ENCODE measurements around the gene MTREX.

Gene MTREX

DNA sequence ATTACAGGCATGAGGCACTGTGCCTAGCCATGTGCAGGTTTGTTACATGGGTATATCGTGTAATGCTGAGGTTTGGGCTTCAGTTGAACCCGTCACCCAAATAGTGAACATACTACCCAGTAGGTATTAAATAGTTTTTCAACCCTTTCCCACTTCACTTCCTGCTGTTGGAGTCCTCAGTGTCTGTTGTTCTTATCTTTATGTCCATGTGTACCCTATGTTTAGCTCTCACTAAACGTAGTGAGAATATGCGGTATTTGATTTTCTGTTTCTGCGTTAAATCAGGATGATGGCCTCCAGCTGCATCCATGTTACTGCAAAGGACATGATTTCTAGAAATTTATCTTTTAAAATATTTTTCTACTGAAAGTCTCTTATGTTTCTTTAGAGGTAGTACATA, 17.8 kb downstream of the MTREX start:
- no peak for DNase-seq

DNA sequence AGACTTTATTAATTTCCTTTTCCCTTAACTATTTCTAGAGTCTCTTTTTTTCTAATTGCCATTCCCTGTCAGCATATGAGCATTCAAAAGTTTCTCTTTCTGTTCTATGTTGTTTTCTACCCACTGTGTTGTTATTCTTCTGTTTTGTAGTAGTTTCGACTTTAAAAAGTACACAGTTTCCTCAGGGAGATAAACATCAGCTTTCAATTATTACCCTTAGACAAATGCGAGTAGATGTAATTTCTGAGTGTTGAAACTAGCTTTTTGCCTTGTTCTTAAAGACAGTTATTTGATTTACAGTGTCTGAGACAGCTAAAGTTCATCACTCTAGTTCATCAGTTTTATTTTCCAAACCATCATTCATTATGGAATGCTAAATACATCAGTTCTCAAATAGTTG, 19.5 kb downstream of the MTREX start:
- DNase-seq: no peak

DNA sequence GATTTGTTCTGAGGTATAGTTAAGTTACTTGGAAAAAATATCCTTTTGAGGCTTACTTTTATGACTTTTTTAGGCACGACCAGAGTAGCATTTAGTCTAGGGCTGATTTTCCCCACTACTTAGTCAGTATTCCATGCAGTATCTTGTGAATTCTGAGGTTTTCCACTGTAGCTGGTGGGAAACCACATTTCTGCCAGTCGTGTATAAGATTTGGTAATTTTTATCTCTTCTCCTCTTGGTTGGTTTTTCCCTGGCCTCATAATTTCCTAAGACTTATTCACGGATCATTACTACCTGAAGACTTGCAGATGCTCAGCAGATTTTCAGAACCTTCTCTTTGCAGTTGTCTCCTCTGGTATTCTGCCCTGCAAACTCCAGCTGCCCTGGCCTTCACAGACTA, 23.5 kb downstream of the MTREX start:
- DNase-seq: no peak

DNA sequence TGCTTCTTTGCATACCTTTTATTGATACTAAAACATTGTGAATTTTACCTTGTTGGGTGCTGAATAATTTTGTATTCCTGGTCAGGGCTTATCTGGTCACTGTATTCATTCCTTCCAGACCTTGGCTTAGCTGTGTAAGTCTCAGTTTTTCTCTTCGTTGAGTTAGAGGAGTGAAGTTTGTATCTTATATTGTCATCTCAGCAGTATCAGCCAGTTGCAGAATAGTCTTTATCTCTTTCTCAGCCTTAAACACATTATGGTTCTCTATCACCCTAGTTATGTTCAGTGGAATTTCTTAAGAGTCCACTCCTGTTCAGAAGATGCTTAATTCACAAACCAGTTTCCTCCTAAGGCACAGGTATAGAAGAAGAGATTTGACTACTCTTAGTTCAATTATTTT, 25.2 kb downstream of the MTREX start:
- DNase-seq: no peak

GRCh38 chr5:55333811-55334210, 26.0 kb downstream of the MTREX start:
- no peak for DNase-seq

- no peak for DNase-seq
Observed at GRCh38 chr5:55338092-55338613, 30.4 kb downstream of the MTREX start.

DNA sequence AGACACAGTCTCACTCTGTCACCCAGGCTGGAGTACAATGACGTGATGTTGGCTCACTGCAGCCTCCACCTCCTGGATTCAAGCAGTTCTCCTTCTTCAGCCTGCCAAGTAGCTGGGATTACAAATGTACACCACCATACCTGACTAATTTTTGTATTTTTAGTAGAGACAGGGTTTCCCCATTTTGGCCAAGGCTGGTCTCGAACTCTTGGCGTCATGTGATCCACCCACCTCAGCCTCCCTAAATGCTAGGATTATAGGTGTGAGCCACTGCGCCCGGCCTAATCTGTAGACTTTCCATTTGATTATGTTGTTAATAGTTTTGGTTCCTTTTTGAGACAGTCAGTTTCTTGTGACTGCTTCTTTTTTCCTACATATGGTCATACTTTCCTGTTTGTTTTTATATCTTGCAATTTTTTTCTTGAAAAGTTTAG, 31.0 kb downstream of the MTREX start:
- DNase-seq: no peak

GRCh38 chr5:55343107-55343506, 35.3 kb downstream of the MTREX start:
- no peak for DNase-seq

- no peak for DNase-seq
Observed at GRCh38 chr5:55343609-55344008, 35.8 kb downstream of the MTREX start.

DNA sequence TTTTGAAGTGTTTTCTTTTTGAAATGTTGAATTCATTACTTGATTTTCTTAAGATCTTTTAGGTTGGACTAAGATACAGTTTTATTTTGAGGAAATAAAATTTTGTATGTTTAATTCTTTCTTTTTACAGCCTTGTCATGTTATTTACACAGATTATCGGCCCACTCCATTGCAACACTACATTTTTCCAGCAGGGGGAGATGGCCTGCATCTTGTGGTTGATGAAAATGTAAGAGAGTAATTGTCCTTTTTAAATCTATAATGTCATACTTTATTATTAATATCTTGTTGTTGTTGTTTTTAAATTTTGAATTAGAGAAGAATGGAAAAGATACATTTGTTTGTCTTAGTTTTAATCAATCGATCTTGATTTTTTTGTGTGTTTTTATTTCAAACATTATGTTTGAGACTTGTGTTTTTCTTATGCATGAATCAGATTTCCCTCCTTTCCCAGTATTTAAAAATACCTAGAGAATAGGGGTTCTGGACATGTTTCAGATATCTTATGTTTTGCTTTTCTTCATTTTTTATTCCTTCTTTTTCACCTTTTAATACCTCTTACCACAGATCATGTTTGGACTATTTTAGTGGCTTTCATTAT, 36.7 kb downstream of the MTREX start:
- DNase-seq: no peak

GRCh38 chr5:55345327-55345726, 37.5 kb downstream of the MTREX start:
- DNase-seq: no peak

DNA sequence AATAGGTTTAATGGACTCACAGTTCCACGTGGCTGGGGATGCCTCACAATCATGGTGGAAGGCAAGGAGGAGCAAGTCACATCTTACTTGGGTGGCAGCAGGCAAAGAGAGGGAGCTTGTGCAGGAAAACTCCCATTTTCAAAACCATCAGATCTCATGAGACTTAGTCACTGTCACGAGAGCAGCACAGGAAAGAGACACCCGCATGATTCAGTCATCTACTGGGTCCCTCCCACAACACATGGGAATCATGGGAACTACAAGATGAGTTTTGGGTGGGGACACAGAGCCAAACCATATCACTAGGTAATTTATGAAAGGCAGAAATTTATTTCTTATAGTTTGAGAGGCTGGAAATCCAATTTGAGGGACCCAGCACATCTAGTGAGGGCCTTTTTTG, 40.0 kb downstream of the MTREX start:
- DNase-seq: no peak

DNA sequence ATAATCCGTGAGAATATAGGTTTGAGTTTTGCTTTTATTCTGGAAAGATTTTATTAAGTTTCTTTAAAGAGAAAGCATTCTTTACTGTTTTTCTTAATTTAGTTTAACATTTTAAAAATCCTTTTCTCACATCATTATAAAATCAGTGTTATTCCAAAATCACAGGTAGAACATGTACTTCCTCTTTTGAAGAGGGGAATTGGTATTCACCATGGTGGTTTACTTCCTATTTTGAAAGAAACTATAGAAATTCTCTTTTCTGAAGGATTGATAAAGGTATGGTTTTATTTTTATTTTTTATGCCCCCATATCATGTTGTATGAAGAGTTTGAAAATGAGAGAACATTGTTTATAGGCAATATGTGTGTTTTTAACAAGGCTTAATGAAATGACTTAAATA, 43.0 kb downstream of the MTREX start:
- DNase-seq: no peak

- DNase-seq: no peak
Observed at GRCh38 chr5:55356896-55357295, 49.1 kb downstream of the MTREX start.

GRCh38 chr5:55360190-55360589, 52.4 kb downstream of the MTREX start:
- DNase-seq: no peak

GRCh38 chr5:55363856-55364255, 56.1 kb downstream of the MTREX start:
- DNase-seq: no peak

GRCh38 chr5:55364537-55365055, 56.8 kb downstream of the MTREX start:
- DNase-seq: no peak

DNA sequence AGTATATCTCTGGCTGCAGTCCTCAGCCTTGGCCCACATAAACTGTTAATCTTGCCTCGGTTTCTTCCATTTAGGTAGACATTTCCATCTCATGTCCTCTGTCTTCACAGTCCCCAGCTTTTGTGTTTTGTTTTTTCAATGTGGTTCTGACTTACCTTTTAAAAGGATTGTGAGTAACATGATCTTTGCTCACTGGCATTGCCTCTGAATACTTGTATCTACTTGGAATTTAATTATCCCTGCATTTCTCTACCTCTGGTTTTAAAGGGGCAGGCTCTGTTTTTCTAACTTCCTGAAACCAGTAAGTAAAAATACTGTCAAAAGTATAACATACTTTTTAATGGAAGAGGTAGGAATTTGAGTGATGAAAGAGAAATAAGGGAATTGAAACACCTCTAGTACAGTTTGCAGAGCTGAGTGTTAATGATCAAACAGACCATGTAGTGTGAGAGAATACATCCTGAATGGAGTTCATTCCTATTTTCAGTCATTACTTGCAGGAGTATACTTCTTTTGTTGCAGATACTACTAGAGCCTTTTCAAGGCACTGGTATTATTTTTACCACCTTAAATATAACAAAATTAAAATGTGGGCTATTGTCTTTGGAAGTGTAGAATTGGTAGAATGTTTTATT, 62.6 kb downstream of the MTREX start:
- DNase-seq: no peak

DNA sequence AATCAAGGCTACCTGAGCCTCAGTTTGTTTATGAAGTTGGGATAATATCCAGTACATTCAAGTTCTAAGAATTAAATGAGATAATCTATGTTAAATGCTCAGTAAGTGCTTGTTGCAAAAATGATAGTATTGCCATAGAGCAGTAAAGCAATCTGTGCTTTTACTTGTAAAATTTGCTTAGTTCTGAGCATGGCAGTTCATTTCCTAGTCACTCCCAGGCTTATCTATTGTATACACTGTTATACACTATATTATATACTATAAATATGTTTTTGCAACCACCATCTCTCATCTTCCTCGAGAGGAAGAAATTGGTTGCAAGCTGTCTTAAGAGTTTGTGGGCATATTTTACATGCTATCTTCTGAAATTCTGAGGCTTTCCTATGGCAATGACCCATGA, 63.4 kb downstream of the MTREX start:
- DNase-seq: no peak

GRCh38 chr5:55372130-55372925, 64.5 kb downstream of the MTREX start:
- DNase-seq: no peak

DNA sequence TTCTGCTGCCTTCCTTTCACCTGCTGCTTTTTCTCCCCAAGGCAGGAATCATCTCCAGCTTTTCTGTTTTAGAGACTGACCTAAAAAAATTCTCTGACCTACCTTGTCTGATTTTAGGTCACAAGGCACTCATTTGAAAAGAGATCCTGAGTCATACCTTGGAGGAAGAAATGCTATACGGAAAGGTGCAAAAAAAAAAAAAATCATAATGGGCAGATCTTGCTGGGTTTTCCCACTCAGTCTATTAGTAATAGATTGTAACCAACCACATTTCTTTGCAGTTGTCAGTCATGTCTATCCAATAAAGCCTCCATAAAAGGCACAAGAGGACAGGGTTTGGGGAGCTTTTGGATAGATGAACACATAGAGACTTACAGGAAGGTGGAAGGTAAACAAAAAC, 70.0 kb downstream of the MTREX start:
- DNase-seq: no peak

- no peak for DNase-seq
Observed at GRCh38 chr5:55383254-55383653, 75.5 kb downstream of the MTREX start.

DNA sequence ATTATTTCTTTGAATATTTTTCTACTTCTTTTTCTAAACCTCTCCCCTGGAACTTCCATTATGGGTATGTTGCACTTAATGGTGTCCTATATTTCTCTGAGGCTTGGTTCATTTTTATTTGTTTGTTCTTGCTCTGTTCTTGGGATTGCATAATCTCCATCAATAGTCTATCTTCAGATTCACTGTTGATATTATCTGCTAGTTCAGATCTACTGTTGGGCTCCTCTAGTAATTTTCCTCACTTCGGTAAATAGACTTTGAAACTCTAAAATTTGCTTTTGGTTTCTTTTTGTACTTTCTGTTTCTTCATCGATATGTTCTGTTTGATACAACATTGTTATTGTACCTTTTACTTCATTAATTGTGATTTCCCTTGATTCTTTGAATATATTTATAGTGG, 76.3 kb downstream of the MTREX start:
- no peak for DNase-seq

DNA sequence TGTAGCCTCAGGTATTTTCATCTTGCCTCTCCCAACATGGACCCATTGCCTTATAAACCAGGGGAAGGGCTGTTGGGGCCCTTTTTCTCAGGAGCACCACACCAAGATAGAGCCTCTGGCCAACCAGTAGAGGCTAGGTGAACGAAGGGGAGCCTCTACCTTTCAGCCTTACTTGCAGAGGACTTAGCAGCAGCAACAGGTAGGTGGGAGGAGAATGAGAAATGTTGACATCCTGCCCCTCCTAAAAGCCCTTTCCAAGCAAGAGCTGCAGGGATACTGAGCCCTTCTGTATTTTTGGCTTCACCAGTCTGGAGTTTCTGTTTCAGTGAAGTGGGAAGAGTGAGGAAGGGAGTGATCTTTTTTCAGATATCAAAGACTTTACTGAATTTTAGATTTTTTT, 77.4 kb downstream of the MTREX start:
- DNase-seq: no peak

Data from NCI-H226 (cell line).